Prostate gland (tissue), 2 donors: ENCODE data around the gene CLDN6. TPM values are rescaled to one million over a fixed set of nuclear protein-coding genes. Genes with fewer than 3 reads are reported as not detected.
A peak's percentile ranks its signal among the peaks of the same experiment; 100 is the strongest.

ENCODE experiments used
- DNase-seq: peaks from one replicate; pipeline ENCODE4 v3.0.0-alpha.2; 2019; ENCODE audit warnings: low spot score
- H3K27ac ChIP-seq, 2 donors: fragments of 200-600 bp; sonication (generic); 2 replicates each; pipeline ENCODE4 v1.5.1; 2017 to 2019
- H3K27me3 ChIP-seq: fragments of 200-600 bp; sonication (generic); replicated peaks from 2 replicates; pipeline ENCODE4 v1.5.1; 2019; ENCODE audit not compliant: insufficient read depth
- H3K36me3 ChIP-seq, 2 donors: fragments of 200-600 bp; sonication (generic); 1 replicate in 1 of 2; 2 replicates in 1 of 2; pipeline versions ENCODE4 v1.5.1 to v1.8.1; 2017 to 2019
- H3K4me1 ChIP-seq: fragments of 200-600 bp; sonication (generic); replicated peaks from 2 replicates; pipeline ENCODE4 v1.5.1; 2019
- H3K4me3 ChIP-seq, 2 donors: fragments of 200-600 bp; sonication (generic); 2 replicates each; pipeline ENCODE4 v1.5.1; 2017 to 2019
- H3K9me3 ChIP-seq: fragments of 200-600 bp; sonication (generic); 2 replicates; pipeline ENCODE4 v1.5.1; 2017
- CTCF ChIP-seq, 4 experiments: fragments of 200-600 bp in 2 of 4; fragments of 450-650 bp in 2 of 4; sonication (generic) in 2 of 4; IDR thresholded peaks; 1 replicate in 3 of 4; 2 replicates in 1 of 4; pipeline ENCODE4 v1.5.1; 2016 to 2019; ENCODE audit warnings: antibody characterized with exemption in 4 of 4, mild to moderate bottlenecking in 2 of 4, moderate library complexity in 2 of 4
- POLR2A ChIP-seq: fragments of 450-650 bp; IDR thresholded peaks from one replicate; pipeline ENCODE4 v1.6.1; 2016; ENCODE audit warnings: antibody characterized with exemption, mild to moderate bottlenecking
- POLR2AphosphoS5 ChIP-seq: sonication (generic); formaldehyde crosslinking; IDR thresholded peaks from one replicate; pipeline ENCODE4 v1.6.1; 2017; ENCODE audit warnings: antibody characterized with exemption
- WGBS: methylation state at CpG from one replicate; pipeline ENCODE4 v1.1.5; 2018; 5-methylcytosine and 5-hydroxymethylcytosine counted together
- intact Hi-C: fragments of 100-400 bp; cut with DNase I; formaldehyde crosslinking; loops from one replicate; pipeline ENCODE4 v1.14.2; 2022
- total RNA-seq, 2 donors: library from RNA; depleted of rRNA; stranded (reverse); fragments of >200 nt; gene quantifications; one replicate each; pipeline ENCODE4 v1.1.0, GENCODE V29; 2016

CLDN6 gene
- total RNA-seq, 2 donors from 2014 or later = 0.14 TPM; not detected in 1

GRCh38 chr16:3012828-3013420, 5.1 kb downstream of the CLDN6 start, which contains the start of gene CLDN9:
CLDN9 (plus strand) TSS chr16:3012923; CDS start chr16:3013363, 440 bp downstream.
- no peak for DNase-seq
- H3K4me1 ChIP-seq = peaks cover 7% of the 10 kb centered on the region

GRCh38 chr16:3012246-3012645, 5.7 kb downstream of the CLDN6 start:
- 17% methylated on average over 19 of the region's 19 CpGs for WGBS
- TF ChIP-seq POLR2AphosphoS5 = no peak
- TF ChIP-seq CTCF (IDR thresholded peaks at IDR 0.05) = no peak
- no peak for TF ChIP-seq POLR2A
- H3K9me3 ChIP-seq = no peaks in the 10 kb centered on the region
- H3K27me3 ChIP-seq = no peaks in the 10 kb centered on the region
- no peaks in the 10 kb centered on the region for H3K36me3 ChIP-seq
- H3K4me1 ChIP-seq = peaks cover 7% of the 10 kb centered on the region
- intact Hi-C loops = no loop called here
- DNase-seq = no peak
- H3K27ac ChIP-seq = no peak overlapping the region
- H3K4me3 ChIP-seq = no peak overlapping the region

More at GRCh38 chr16:3012828-3013420, 5.1 kb downstream of the CLDN6 start, which contains the start of gene CLDN9:
- intact Hi-C loops = no loop called here
- Histone ChIP-seq H3K9me3 (no peaks in the 10 kb centered on the region), H3K27ac (no peak within 1 kb of the TSS), H3K4me3 (no peak within 1 kb of the TSS), H3K27me3 (no peaks in the 10 kb centered on the region), H3K36me3 (no peaks in the 10 kb centered on the region)
- 42% methylated on average over 27 of the region's 27 CpGs for WGBS
- TF ChIP-seq CTCF (IDR thresholded peaks at IDR 0.05) (no peak), POLR2AphosphoS5 (no peak), POLR2A (no peak)

GRCh38 chr16:3010510-3010909, 7.5 kb downstream of the CLDN6 start:
- Histone ChIP-seq H3K4me1 (peaks cover 7% of the 10 kb centered on the region), H3K36me3 (no peaks in the 10 kb centered on the region), H3K27ac (peak overlapping the region; percentile 52 to 57), H3K27me3 (no peaks in the 10 kb centered on the region), H3K9me3 (no peaks in the 10 kb centered on the region), H3K4me3 (no peak overlapping the region)
- TF ChIP-seq CTCF (IDR thresholded peaks at IDR 0.05) (no peak), POLR2A (no peak), POLR2AphosphoS5 (no peak)
- 93% methylated on average over 8 of the region's 8 CpGs for WGBS
- intact Hi-C loops = no loop called here
- DNase-seq = no peak

- peak overlapping the region; percentile 52 to 57 for H3K27ac ChIP-seq
- no peak for TF ChIP-seq POLR2A
- peak; percentile 56 for TF ChIP-seq POLR2AphosphoS5
- no peak for TF ChIP-seq CTCF (IDR thresholded peaks at IDR 0.05)
- WGBS = 43% methylated on average over 21 of the region's 21 CpGs
- H3K4me3 ChIP-seq = no peak overlapping the region
- H3K27me3 ChIP-seq = no peaks in the 10 kb centered on the region
- no peaks in the 10 kb centered on the region for H3K36me3 ChIP-seq
- peak; percentile 81 for DNase-seq
- peaks cover 7% of the 10 kb centered on the region for H3K4me1 ChIP-seq
- intact Hi-C loops = no loop called here
- no peaks in the 10 kb centered on the region for H3K9me3 ChIP-seq
Observed at GRCh38 chr16:3009568-3010390, 8.2 kb downstream of the CLDN6 start.
